GM12878 (cell line): ENCODE data around the gene LIN37. TPM values are rescaled to one million over a fixed set of nuclear protein-coding genes. Genes with fewer than 3 reads are reported as not detected.

Experiments
- ASH2L ChIP-seq: fragments of 300-600, 200-600 bp; sonication (generic); IDR thresholded peaks from 2 replicates; pipeline ENCODE4 v1.6.1; 2017; ENCODE audit warnings: low read depth, mild to moderate bottlenecking, borderline replicate concordance
- BACH1 ChIP-seq: fragments of 450-650 bp; IDR thresholded peaks from 2 replicates; pipeline ENCODE4 v1.6.1; 2017; ENCODE audit warnings: mild to moderate bottlenecking, borderline replicate concordance
- BCLAF1 ChIP-seq: fragments of 450-650 bp; IDR thresholded peaks from 2 replicates; pipeline ENCODE4 v1.6.1; 2017; ENCODE audit warnings: antibody characterized with exemption, mild to moderate bottlenecking, moderate library complexity
- BMI1 ChIP-seq: fragments of 450-650 bp; IDR thresholded peaks from 2 replicates; pipeline ENCODE4 v1.6.1; 2016; ENCODE audit warnings: mild to moderate bottlenecking, moderate library complexity, borderline replicate concordance
- CEBPB ChIP-seq, 2 experiments: fragments of 150-350 bp in 1 of 2; IDR thresholded peaks; 2 replicates each; pipeline ENCODE4 v1.6.1; 2012 to 2014; ENCODE audit warnings: low read depth in 2 of 2, low read length in 2 of 2, borderline replicate concordance in 1 of 2, inconsistent platforms in 1 of 2
- CHD2 ChIP-seq: IDR thresholded peaks from 2 replicates; pipeline ENCODE4 v1.6.1; 2011; ENCODE audit warnings: low read depth, low read length, improper control_type of control experiment, borderline replicate concordance
- CREB1 ChIP-seq: IDR thresholded peaks from 2 replicates; pipeline ENCODE4 v1.6.1; 2012; ENCODE audit warnings: low read depth, mild to moderate bottlenecking, inconsistent platforms
- CREM ChIP-seq: IDR thresholded peaks from 2 replicates; pipeline ENCODE4 v1.6.1; 2014; ENCODE audit warnings: antibody characterized with exemption, low read depth
- EED ChIP-seq: sonication (generic); IDR thresholded peaks from 2 replicates; pipeline ENCODE4 v1.6.1; 2016; ENCODE audit warnings: antibody characterized with exemption, low read depth
- FOXK2 ChIP-seq: fragments of 450-650 bp; IDR thresholded peaks from 2 replicates; pipeline ENCODE4 v1.6.1; 2017; ENCODE audit warnings: mild to moderate bottlenecking, moderate library complexity
- GATAD2B ChIP-seq: fragments of 450-650 bp; conservative IDR thresholded peaks from 2 replicates; pipeline ENCODE4 v1.6.1; 2017; ENCODE audit warnings: low read depth, mild to moderate bottlenecking, moderate library complexity
- LARP7 ChIP-seq: fragments of 450-650 bp; IDR thresholded peaks from 2 replicates; pipeline ENCODE4 v1.6.1; 2017; ENCODE audit warnings: mild to moderate bottlenecking
- MEF2B ChIP-seq: fragments of 450-650 bp; IDR thresholded peaks from 2 replicates; pipeline ENCODE4 v1.6.1; 2018; ENCODE audit warnings: mild to moderate bottlenecking, moderate library complexity; ENCODE audit not compliant: partially characterized antibody, poor library complexity, severe bottlenecking
- NFIC ChIP-seq: IDR thresholded peaks from 2 replicates; pipeline ENCODE4 v1.6.1; 2012; ENCODE audit warnings: low read depth, mild to moderate bottlenecking, inconsistent platforms, low read length, moderate library complexity
- TBL1XR1 ChIP-seq: IDR thresholded peaks from 2 replicates; pipeline ENCODE4 v1.6.1; 2012; ENCODE audit warnings: low read depth, low read length, improper control_type of control experiment
- ZBTB40 ChIP-seq: fragments of 450-650 bp; IDR thresholded peaks from 2 replicates; pipeline ENCODE4 v1.6.1; 2016; ENCODE audit warnings: mild to moderate bottlenecking, moderate library complexity, borderline replicate concordance
- polyA plus RNA-seq, 11 experiments: library from polyadenylated mRNA; depleted of rRNA in 4 of 11; unstranded in 6 of 11; stranded (reverse) in 5 of 11; fragments of >200 nt; fragmentation: Nextera tagmentation in 4 of 11; fragmentation: Illumina TruSeq in 1 of 11; extraction: Ambion mirVana in 4 of 11; extraction: Trizol in 1 of 11; gene quantifications; 1 replicate in 1 of 11; 2 replicates in 10 of 11; pipeline versions ENCODE4 v1.2.1 to v1.2.3, GENCODE V29; 2011 to 2016; ENCODE audit warnings: inconsistent platforms in 2 of 11, missing spikeins in 2 of 11, low read depth in 1 of 11
- total RNA-seq, 4 experiments: library from RNA; depleted of rRNA in 3 of 4; stranded (reverse); fragments of >200 nt in 3 of 4; fragmentation: Illumina TruSeq in 1 of 4; extraction: Trizol in 1 of 4; gene quantifications; 2 replicates each; pipeline versions ENCODE4 v1.2.1 to v1.2.3, GENCODE V29; 2013 to 2021

The LIN37 gene
- total and polyA plus RNA-seq, 10 of the 15 experiments (the other 5 are each of a cell fraction or from before 2014, with no cell fraction given) = 0.69 to 11.9 (median 7.6) TPM

DNA sequence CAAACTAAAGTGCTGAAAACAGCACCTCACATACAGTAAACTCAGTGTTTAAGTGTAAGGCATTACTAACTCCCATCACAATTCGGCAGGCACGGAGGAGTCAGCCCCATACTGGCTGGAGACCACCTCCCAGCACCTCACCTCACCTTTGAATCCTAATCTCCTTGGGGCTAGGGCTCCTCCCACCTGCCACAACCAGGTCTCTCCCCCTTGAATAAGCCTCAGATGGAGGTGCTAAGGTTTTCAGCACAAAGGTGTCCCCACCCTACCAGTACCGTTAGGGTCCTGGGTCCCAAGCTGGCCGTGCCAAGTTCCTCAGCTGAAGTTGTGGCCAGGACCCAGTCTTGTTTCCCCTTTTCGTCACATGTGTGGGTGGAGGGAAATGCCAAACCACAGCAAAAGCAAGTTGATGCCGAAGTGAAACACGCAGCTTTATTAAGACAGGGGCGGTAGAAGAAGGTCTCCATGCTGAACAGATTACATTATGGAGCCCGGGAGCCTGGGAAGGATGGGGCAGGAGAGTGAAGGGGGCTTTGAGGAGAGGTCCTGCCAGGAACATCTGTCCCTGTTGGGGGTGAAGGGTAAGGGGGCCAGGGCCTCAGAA is 6.2 kb upstream of the LIN37 start, which contains the start of gene IGFLR1 (continued):
- TF ChIP-seq ZBTB40 (peak; percentile 67; the same call in 1 of the 2 replicates), FOXK2 (peak; percentile 78), BACH1 (no peak; the same call in 1 of the 2 replicates), CEBPB (IDR thresholded peaks at IDR 0.05; ENCODE audit: borderline replicate concordance in 1 of 2, low read depth in 2 of 2, low read length in 2 of 2) (no peak), EED (peak; percentile 87; the same call in 1 of the 2 replicates), CHD2 (peak; percentile 84), BCLAF1 (no peak), TBL1XR1 (peak; percentile 87; the same call in 1 of the 2 replicates), GATAD2B (peak; percentile 75), ASH2L (peak; percentile 97; the same call in 1 of the 2 replicates), NFIC (peak; percentile 68; the same call in 1 of the 2 replicates), CREB1 (peak; percentile 91), CREM (peak; percentile 95), LARP7 (peak; percentile 74), MEF2B (peak; percentile 70), BMI1 (0 out of 2 replicates have a peak, but pooled peaks have one; percentile 13)
